H1 (cell line): Measurements from ENCODE around the gene SLC2A11. TPM values are rescaled to one million over a fixed set of nuclear protein-coding genes. Genes with fewer than 3 reads are reported as not detected.

Source experiments
- ATF2 ChIP-seq: IDR thresholded peaks from 2 replicates; pipeline ENCODE4 v1.6.1; 2012; ENCODE audit warnings: low read length, inconsistent platforms
- BCL11A ChIP-seq, 2 experiments: IDR thresholded peaks; one replicate each; pipeline ENCODE4 v1.6.1; 2011; ENCODE audit warnings: low read depth in 2 of 2, low read length in 2 of 2, mild to moderate bottlenecking in 2 of 2
- CREB1 ChIP-seq: IDR thresholded peaks from 2 replicates; pipeline ENCODE4 v1.6.1; 2012; ENCODE audit warnings: inconsistent platforms
- CTBP2 ChIP-seq: IDR thresholded peaks from 2 replicates; pipeline ENCODE4 v1.7.0; 2011; ENCODE audit warnings: borderline replicate concordance, mild to moderate bottlenecking, moderate library complexity, mixed read lengths, low read length; ENCODE audit not compliant: insufficient read depth, insufficient read length
- CTCF ChIP-seq, 3 experiments: IDR thresholded peaks; 1 replicate in 2 of 3; 2 replicates in 1 of 3; pipeline versions ENCODE4 v1.5.1 to v1.6.1; 2011; ENCODE audit warnings: low read length in 3 of 3, mild to moderate bottlenecking in 3 of 3, inconsistent platforms in 2 of 3, low read depth in 1 of 3, moderate library complexity in 1 of 3; ENCODE audit not compliant: insufficient read depth in 1 of 3; ENCODE audit errors: control extremely low read depth in 1 of 3
- GTF2F1 ChIP-seq: IDR thresholded peaks from 2 replicates; pipeline ENCODE4 v1.6.1; 2012; ENCODE audit warnings: low read depth, low read length, improper control_type of control experiment, borderline replicate concordance
- JUND ChIP-seq: IDR thresholded peaks from 2 replicates; pipeline ENCODE4 v1.6.1; 2011; ENCODE audit warnings: mild to moderate bottlenecking, improper control_type of control experiment, low read length
- KDM4A ChIP-seq: IDR thresholded peaks from one replicate; pipeline ENCODE4 v1.7.1; 2012; ENCODE audit warnings: low read depth, mild to moderate bottlenecking, moderate library complexity, low read length, inconsistent platforms; ENCODE audit not compliant: severe bottlenecking
- NANOG ChIP-seq: IDR thresholded peaks from 2 replicates; pipeline ENCODE4 v1.6.1; 2011; ENCODE audit warnings: low read length, low read depth, mild to moderate bottlenecking, inconsistent platforms; ENCODE audit not compliant: insufficient read depth, poor library complexity, severe bottlenecking
- POU5F1 ChIP-seq: IDR thresholded peaks from 2 replicates; pipeline ENCODE4 v1.6.1; 2011; ENCODE audit warnings: low read depth, mild to moderate bottlenecking, low read length, moderate library complexity
- RNF2 ChIP-seq: fragments of 200-900, 300-1000 bp; sonication (generic); IDR thresholded peaks from 2 replicates; pipeline ENCODE4 v1.7.1; 2016; ENCODE audit warnings: borderline replicate concordance, low read depth, mild to moderate bottlenecking, antibody characterized with exemption, low read length; ENCODE audit not compliant: poor library complexity, severe bottlenecking; ENCODE audit errors: missing control alignments
- SAP30 ChIP-seq: fragments of 300-600 bp; sonication (generic); IDR thresholded peaks from 2 replicates; pipeline ENCODE4 v1.7.1; 2012; ENCODE audit warnings: low read length, moderate library complexity, mild to moderate bottlenecking, inconsistent platforms; ENCODE audit not compliant: insufficient read depth, insufficient replicate concordance
- SIN3A ChIP-seq, 2 experiments: IDR thresholded peaks in 1 of 2; conservative IDR thresholded peaks in 1 of 2; 2 replicates each; pipeline ENCODE4 v1.6.1; 2011 to 2012; ENCODE audit warnings: low read length in 2 of 2, improper control_type of control experiment in 1 of 2, low read depth in 1 of 2, mild to moderate bottlenecking in 1 of 2
- SIRT6 ChIP-seq: IDR thresholded peaks from one replicate; pipeline ENCODE4 v1.7.1; 2012; ENCODE audit warnings: low read length, inconsistent platforms
- SP1 ChIP-seq: IDR thresholded peaks from 2 replicates; pipeline ENCODE4 v1.6.1; 2011; ENCODE audit warnings: low read depth, low read length
- SUZ12 ChIP-seq: fragments of 200-600 bp; sonication (generic); IDR thresholded peaks from 2 replicates; pipeline ENCODE4 v1.6.1; 2012; ENCODE audit warnings: mild to moderate bottlenecking, inconsistent platforms, low read length, moderate library complexity, mixed read lengths
- polyA plus RNA-seq, 7 experiments: library from polyadenylated mRNA; depleted of rRNA in 3 of 7; stranded (reverse) in 5 of 7; unstranded in 2 of 7; fragments of >200 nt in 5 of 7; fragments of 200-250 nt in 2 of 7; gene quantifications; 1 replicate in 5 of 7; 2 replicates in 1 of 7; 4 replicates in 1 of 7; pipeline versions ENCODE4 v1.2.1 to v1.2.3, GENCODE V29; 2011 to 2013; ENCODE audit warnings: missing spikeins in 2 of 7, mixed read lengths in 2 of 7
- total RNA-seq: library from RNA; stranded (reverse); fragmentation: NEBNext Ultra II Directional; extraction: Animal tissue kit (Norgen Biotek cat#: 25700); gene quantifications from 2 replicates; pipeline ENCODE4 v1.2.1, GENCODE V29; 2021

Gene SLC2A11
- total and polyA plus RNA-seq, 2 of the 8 experiments (the other 6 are each of a cell fraction or from before 2014, with no cell fraction given) = 10.7 to 12.5 TPM

GRCh38 chr22:23893945-23894709 lies 36.5 kb downstream of the SLC2A11 start, which contains the start of gene MIF (continued):
- TF ChIP-seq CREB1 = peak; percentile 89
- TF ChIP-seq SAP30 = no peak
- peak; percentile 57; the same call in 1 of the 2 replicates for TF ChIP-seq SP1
- TF ChIP-seq SIRT6 = no peak
- TF ChIP-seq BCL11A (IDR thresholded peaks at IDR 0.05; ENCODE audit: low read depth in 2 of 2, low read length in 2 of 2) = no peak
- no peak for TF ChIP-seq CTBP2
- no peak; the same call in 1 of the 2 replicates for TF ChIP-seq JUND
- TF ChIP-seq SUZ12 = no peak
- peak in 1 of 2 experiments; percentile 58; a peak in 2 of 4 replicates for TF ChIP-seq SIN3A (conservative IDR thresholded peaks at IDR 0.05 in 1 of 2, IDR thresholded peaks at IDR 0.05 in 1 of 2; ENCODE audit: low read depth in 1 of 2, low read length in 2 of 2)
- TF ChIP-seq RNF2 = no peak
- TF ChIP-seq ATF2 = no peak
- peak; percentile 31 for TF ChIP-seq KDM4A
- TF ChIP-seq NANOG = no peak
- no peak for TF ChIP-seq GTF2F1
- TF ChIP-seq CTCF (IDR thresholded peaks at IDR 0.05; ENCODE audit: control extremely low read depth in 1 of 3, insufficient read depth in 1 of 3, low read depth in 1 of 3, low read length in 3 of 3) = peak; percentile 74 to 89 (median 82)
- no peak for TF ChIP-seq POU5F1
